Lower lobe of right lung (tissue), 2 donors: ENCODE data around the gene OPA3. TPM values are rescaled to one million over a fixed set of nuclear protein-coding genes. Genes with fewer than 3 reads are reported as not detected.
A peak's percentile ranks its signal among the peaks of the same experiment; 100 is the strongest.
"Not testable (repeated sequence)": the region's sequence is repeated elsewhere in the genome, so short reads cannot be mapped to it uniquely, and the experiment has no call there.

Experiments used
- ATAC-seq, 2 donors: fragments of 200-7000 bp; cut with Tn5 transposase; one replicate each; pipeline ENCODE4 v1.9.1; 2020 to 2022; ENCODE audit warnings: mild to moderate bottlenecking in 2 of 2, moderate library complexity in 2 of 2
- DNase-seq: peaks from one replicate; pipeline ENCODE4 v3.0.0-alpha.2; 2020
- H3K27ac ChIP-seq: fragments of 200-600 bp; one replicate; pipeline ENCODE4 v1.8.0; 2022
- H3K27me3 ChIP-seq: fragments of 200-600 bp; one replicate; pipeline ENCODE4 v1.8.0; 2022; ENCODE audit warnings: low read depth
- H3K36me3 ChIP-seq: fragments of 200-600 bp; one replicate; pipeline ENCODE4 v1.8.0; 2022; ENCODE audit warnings: mild to moderate bottlenecking
- H3K4me1 ChIP-seq: fragments of 200-600 bp; one replicate; pipeline ENCODE4 v1.8.0; 2022
- H3K4me3 ChIP-seq: fragments of 200-600 bp; one replicate; pipeline ENCODE4 v1.8.0; 2022; ENCODE audit warnings: mild to moderate bottlenecking
- H3K9me3 ChIP-seq: fragments of 200-600 bp; one replicate; pipeline ENCODE4 v1.8.0; 2022
- intact Hi-C: fragments of 100-400 bp; cut with DNase I; formaldehyde crosslinking; loops from one replicate; pipeline ENCODE4 v1.11.0; 2022
- total RNA-seq: library from RNA; stranded (reverse); fragmentation: NEBNext Ultra II Directional; extraction: Animal tissue kit (Norgen Biotek cat#: 25700); gene quantifications from one replicate; pipeline ENCODE4 v1.2.1, GENCODE V29; 2021
- TF ChIP-seq, protein P1 (sequence below): fragments of 200-600 bp; IDR thresholded peaks from one replicate; pipeline ENCODE4 v1.8.0; 2022; ENCODE audit warnings: antibody characterized with exemption, mild to moderate bottlenecking
- donor health status: DM: no; HTN: yes; CAD: no; lungs with severe emphysema.

Gene OPA3
- total RNA-seq, 1 donor from 2014 or later: 11.3 TPM

DNA sequence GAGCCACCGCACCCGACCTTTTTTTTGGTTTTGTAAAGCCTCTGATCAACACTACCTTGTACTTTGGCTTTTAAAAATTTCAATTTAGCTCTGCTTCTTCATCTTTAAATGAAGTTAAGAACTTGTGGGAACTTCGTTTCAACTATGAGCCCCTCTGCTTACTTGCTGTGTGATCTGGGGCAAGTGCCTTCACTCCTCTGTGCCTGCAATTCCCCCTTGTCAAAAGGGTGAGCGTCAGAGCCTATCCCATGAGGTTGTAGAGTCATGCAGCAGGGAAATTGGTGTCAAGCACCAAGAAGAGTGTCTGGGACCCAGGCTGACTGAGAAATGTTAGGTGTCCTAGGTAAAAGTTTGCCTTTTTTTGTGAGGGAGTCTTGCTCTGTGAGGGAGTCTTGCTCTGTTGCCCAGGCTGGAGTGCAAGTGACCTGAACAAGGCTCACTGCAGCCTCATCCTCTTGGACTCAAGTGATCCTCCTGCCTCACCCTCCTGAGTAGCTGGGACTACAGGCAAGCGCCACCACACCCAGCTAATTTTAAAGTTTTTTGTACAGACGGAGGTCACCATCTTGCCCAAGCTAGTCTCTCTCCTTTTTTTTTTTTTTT lies 71.6 kb downstream of the OPA3 start:
- intact Hi-C loops: no loop called here
- no peaks in the 10 kb centered on the region for H3K9me3 ChIP-seq
- no peak overlapping the region for H3K27ac ChIP-seq
- DNase-seq (no peak), ATAC-seq (no peak)
- H3K4me3 ChIP-seq: no peak overlapping the region
- TF ChIP-seq, protein P1, sequence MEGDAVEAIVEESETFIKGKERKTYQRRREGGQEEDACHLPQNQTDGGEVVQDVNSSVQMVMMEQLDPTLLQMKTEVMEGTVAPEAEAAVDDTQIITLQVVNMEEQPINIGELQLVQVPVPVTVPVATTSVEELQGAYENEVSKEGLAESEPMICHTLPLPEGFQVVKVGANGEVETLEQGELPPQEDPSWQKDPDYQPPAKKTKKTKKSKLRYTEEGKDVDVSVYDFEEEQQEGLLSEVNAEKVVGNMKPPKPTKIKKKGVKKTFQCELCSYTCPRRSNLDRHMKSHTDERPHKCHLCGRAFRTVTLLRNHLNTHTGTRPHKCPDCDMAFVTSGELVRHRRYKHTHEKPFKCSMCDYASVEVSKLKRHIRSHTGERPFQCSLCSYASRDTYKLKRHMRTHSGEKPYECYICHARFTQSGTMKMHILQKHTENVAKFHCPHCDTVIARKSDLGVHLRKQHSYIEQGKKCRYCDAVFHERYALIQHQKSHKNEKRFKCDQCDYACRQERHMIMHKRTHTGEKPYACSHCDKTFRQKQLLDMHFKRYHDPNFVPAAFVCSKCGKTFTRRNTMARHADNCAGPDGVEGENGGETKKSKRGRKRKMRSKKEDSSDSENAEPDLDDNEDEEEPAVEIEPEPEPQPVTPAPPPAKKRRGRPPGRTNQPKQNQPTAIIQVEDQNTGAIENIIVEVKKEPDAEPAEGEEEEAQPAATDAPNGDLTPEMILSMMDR: no peak
- H3K36me3 ChIP-seq: peaks cover 18% of the 10 kb centered on the region
- H3K4me1 ChIP-seq: peaks cover 49% of the 10 kb centered on the region
- H3K27me3 ChIP-seq: no peaks in the 10 kb centered on the region

DNA sequence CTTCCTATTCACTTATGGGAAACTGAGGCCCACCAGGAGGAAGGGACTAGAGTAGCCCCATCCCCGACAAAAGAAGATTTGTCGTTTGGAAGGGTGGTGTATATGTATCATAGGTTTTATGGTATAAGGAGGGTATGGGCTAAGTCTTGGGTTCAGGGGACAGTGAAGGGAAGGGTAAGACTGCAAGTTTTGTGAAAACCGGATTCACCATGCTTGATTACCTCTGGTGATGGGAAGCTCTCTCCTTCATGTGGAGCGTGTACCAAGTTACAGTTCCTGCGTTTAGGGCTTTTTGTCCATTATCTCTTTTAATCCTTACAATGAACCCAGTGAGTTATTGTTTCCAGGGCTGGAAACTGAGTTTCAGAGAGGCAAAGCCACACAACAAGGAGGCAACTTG lies 73.5 kb downstream of the OPA3 start:
- intact Hi-C loops: no loop called here
- Histone ChIP-seq H3K4me1 (peaks cover 48% of the 10 kb centered on the region), H3K27ac (no peak overlapping the region), H3K4me3 (no peak overlapping the region), H3K27me3 (no peaks in the 10 kb centered on the region), H3K9me3 (no peaks in the 10 kb centered on the region), H3K36me3 (peaks cover 6% of the 10 kb centered on the region)
- DNase-seq (no peak), ATAC-seq (no peak)
- TF ChIP-seq, protein P1: no peak

DNA sequence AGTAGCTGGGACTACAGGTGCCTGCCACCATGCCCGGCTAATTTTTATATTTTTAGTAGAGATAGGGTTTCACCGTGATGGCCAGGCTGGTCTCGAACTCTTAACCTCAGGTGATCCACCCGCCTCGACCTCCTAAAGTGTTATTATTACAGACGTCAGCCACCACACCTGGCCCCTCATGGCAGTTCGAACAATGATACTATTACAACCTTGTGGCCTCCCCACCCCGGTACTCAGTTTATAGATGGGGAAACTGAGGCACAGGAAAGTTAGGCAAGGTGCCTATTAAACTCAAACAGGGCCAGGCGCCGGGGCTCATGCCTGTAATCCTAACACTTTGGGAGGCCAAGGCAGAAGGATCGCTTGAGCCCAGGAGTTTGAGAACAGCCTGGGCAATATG lies 74.2 kb downstream of the OPA3 start:
- H3K27me3 ChIP-seq, intact Hi-C loops, H3K36me3 ChIP-seq, ATAC-seq, H3K9me3 ChIP-seq, DNase-seq: not testable (repeated sequence)
- Histone ChIP-seq H3K4me1 (peaks cover 44% of the 10 kb centered on the region), H3K4me3 (peak overlapping the region; percentile 100), H3K27ac (peak overlapping the region; percentile 91)

DNA sequence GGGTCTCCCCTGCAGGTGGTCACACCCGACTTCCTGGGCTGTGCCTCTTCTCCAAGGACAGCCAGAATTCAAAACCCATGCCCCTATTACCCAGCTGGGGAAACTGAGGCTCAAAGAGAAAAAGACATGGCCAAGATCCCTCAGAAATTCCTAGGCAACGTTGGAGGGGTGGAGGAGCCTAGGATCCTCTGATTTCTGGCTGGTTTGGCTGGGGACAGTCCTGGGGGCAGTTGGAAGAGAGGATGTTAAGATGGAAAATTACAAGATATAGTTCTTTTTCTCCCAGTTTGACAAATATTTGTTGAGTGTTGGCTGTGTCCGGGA lies 74.9 kb downstream of the OPA3 start:
- ATAC-seq: no peak
- H3K4me3 ChIP-seq: peak overlapping the region; percentile 100
- no peaks in the 10 kb centered on the region for H3K9me3 ChIP-seq
- TF ChIP-seq, protein P1: no peak
- H3K36me3 ChIP-seq: peaks cover 6% of the 10 kb centered on the region
- no peak for DNase-seq
- intact Hi-C loops: no loop called here
- no peaks in the 10 kb centered on the region for H3K27me3 ChIP-seq
- H3K4me1 ChIP-seq: peaks cover 37% of the 10 kb centered on the region
- peak overlapping the region; percentile 91 for H3K27ac ChIP-seq

DNA sequence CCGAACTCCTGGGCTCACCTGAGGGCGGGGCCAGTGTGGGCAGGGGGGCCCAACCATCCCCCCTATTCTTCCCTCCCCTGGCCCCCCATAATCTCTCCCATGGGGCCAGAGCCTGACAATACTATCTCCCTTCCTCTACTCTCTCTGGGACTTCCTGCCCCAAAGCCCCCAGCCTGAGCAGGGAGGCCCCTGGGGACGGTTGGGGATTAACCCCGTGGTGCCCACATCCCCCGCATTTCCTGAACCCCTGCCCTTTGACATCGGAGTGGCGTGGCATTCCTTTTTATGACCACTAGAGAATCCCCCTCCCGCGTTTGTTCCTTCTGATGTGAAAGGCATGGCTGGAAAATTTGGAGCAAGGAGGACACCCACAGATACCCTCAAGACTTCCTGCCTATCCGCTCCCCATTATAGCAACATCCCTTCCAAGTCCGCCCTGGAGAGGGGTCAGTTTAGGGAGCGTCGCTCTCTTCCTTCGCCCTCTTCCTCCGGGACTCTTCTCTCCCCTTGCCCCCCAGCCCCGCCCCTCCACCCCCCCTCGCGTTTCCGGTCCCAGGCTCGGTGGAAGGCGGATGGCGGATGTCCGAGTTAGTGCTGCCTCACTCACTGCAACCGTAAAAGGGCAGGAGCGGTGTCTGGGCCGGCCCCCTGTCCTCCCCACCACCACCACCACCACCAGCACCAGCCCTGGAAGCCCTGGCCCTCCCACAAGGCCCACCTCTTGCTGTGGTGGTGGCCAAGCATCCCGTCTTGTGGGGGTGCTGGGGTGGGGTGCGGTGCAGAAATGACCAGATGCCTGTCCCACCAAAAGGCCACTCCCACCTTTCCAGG lies 75.5 kb downstream of the OPA3 start:
- intact Hi-C loops: no loop called here
- no peaks in the 10 kb centered on the region for H3K9me3 ChIP-seq
- H3K4me3 ChIP-seq: peak overlapping the region; percentile 100
- H3K27me3 ChIP-seq: no peaks in the 10 kb centered on the region
- TF ChIP-seq, protein P1: no peak
- H3K36me3 ChIP-seq: peaks cover 6% of the 10 kb centered on the region
- peak overlapping the region; percentile 91 for H3K27ac ChIP-seq
- H3K4me1 ChIP-seq: peaks cover 32% of the 10 kb centered on the region
- ATAC-seq: peak; percentile 25 to 37
- DNase-seq: peak; percentile 84

DNA sequence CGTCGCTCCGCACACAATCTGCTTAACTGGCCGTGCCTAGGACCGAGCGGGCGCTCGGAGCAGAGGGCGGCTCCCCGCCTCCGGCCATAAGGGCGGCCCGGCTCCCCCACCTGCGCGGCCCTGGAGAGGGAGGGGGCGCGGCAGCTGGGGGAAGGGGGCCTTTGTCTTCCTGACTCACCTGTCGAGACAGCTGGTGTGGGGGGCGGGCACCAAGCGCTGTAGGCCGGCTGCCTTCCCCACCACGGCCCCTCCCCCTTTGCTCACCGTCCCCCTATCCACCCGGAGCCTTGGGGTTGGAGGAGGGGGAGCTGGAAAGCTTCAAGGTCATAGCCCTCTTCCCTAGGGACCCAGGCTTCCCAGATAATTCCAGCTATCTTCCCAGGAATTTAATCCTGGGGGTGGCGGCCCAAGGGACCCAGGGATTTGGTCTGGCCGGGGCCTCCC lies 76.2 kb downstream of the OPA3 start:
- ATAC-seq (peak; percentile 1 to 6), DNase-seq (no peak)
- Histone ChIP-seq H3K9me3 (no peaks in the 10 kb centered on the region), H3K4me3 (peak overlapping the region; percentile 100), H3K36me3 (peaks cover 6% of the 10 kb centered on the region), H3K27me3 (no peaks in the 10 kb centered on the region), H3K27ac (peak overlapping the region; percentile 91), H3K4me1 (peaks cover 25% of the 10 kb centered on the region)
- intact Hi-C loops: no loop called here
- TF ChIP-seq, protein P1: no peak
